Activated T-helper 2 cell treated with anti-CD3 and anti-CD28 coated beads, Interferon-gamma antibody, Interleukin-2, Interleukin-4, amounts not matched to agents 10 μg/mL and 5 μg/mL and 100 μg/mL, durations not matched to agents 14 hours and 24 hours and 36 hours (primary cell): ENCODE data around the gene CAST. TPM values are rescaled to one million over a fixed set of nuclear protein-coding genes. Genes with fewer than 3 reads are reported as not detected.

Experiments used
- DNase-seq: peaks from one replicate; pipeline ENCODE4 v3.0.0; 2021; ENCODE audit warnings: low spot score
- H3K27ac Mint-ChIP-seq: one replicate; pipeline ENCODE4 v1.8.0; 2021; ENCODE audit warnings: mixed read lengths
- H3K27me3 Mint-ChIP-seq: one replicate; pipeline ENCODE4 v1.8.0; 2021; ENCODE audit warnings: low read depth, mixed read lengths
- H3K36me3 Mint-ChIP-seq: one replicate; pipeline ENCODE4 v1.8.0; 2021; ENCODE audit warnings: low read depth, mixed read lengths
- H3K4me1 Mint-ChIP-seq: one replicate; pipeline ENCODE4 v1.8.0; 2021; ENCODE audit warnings: low read depth, mixed read lengths
- H3K4me3 Mint-ChIP-seq: one replicate; pipeline ENCODE4 v1.8.0; 2021; ENCODE audit warnings: low read depth, mild to moderate bottlenecking, moderate library complexity, mixed read lengths
- H3K9me3 Mint-ChIP-seq: one replicate; pipeline ENCODE4 v1.8.0; 2021; ENCODE audit warnings: mixed read lengths
- intact Hi-C: fragments of 100-400 bp; cut with micrococcal nuclease; formaldehyde crosslinking; loops from one replicate; pipeline ENCODE4 v1.15.1; 2023
- total RNA-seq: library from RNA; stranded (reverse); gene quantifications from 2 replicates; pipeline ENCODE4 v1.2.3, GENCODE V29; 2022

Gene CAST
- total RNA-seq, 1 donor from 2014 or later: 110 TPM

- DNase-seq: no peak
- Mint-ChIP-seq H3K4me1 (peaks cover 4% of the 10 kb centered on the region), H3K27ac (no peak overlapping the region), H3K27me3 (no peaks in the 10 kb centered on the region), H3K4me3 (no peak overlapping the region), H3K36me3 (peaks cover 53% of the 10 kb centered on the region), H3K9me3 (no peaks in the 10 kb centered on the region)
- intact Hi-C loops: loop anchor here (5.0 to 10.0 kb wide), 3 partner anchors 117 to 275 kb away; no protein-coding TSS in a partner anchor
Observed at GRCh38 chr5:96750110-96750822, 88.1 kb downstream of the CAST start.

GRCh38 chr5:96751203-96752169 is 89.3 kb downstream of the CAST start:
- Mint-ChIP-seq H3K36me3 (peaks cover 49% of the 10 kb centered on the region), H3K4me3 (no peak overlapping the region), H3K4me1 (no peaks in the 10 kb centered on the region), H3K27me3 (no peaks in the 10 kb centered on the region), H3K9me3 (no peaks in the 10 kb centered on the region), H3K27ac (no peak overlapping the region)
- no peak for DNase-seq
- intact Hi-C loops: loop anchor here (1.0 to 10.0 kb wide), 4 partner anchors 116 to 412 kb away; no protein-coding TSS in a partner anchor

- Mint-ChIP-seq H3K4me1 (no peaks in the 10 kb centered on the region), H3K4me3 (no peak overlapping the region), H3K36me3 (peaks cover 56% of the 10 kb centered on the region), H3K9me3 (no peaks in the 10 kb centered on the region), H3K27me3 (no peaks in the 10 kb centered on the region), H3K27ac (no peak overlapping the region)
- intact Hi-C loops: loop anchor here (1.0 to 10.0 kb wide), 4 partner anchors 115 to 411 kb away; no protein-coding TSS in a partner anchor
- no peak for DNase-seq
Observed at GRCh38 chr5:96752341-96753016, 90.3 kb downstream of the CAST start.

- Mint-ChIP-seq H3K36me3 (peaks cover 55% of the 10 kb centered on the region), H3K9me3 (no peaks in the 10 kb centered on the region)
- intact Hi-C loops: loop anchor here (5.0 to 10.0 kb wide), 3 partner anchors 114 to 272 kb away; no protein-coding TSS in a partner anchor
Observed at GRCh38 chr5:96753017-96753397, 90.8 kb downstream of the CAST start.

GRCh38 chr5:96753848-96754247 is 91.7 kb downstream of the CAST start:
- Mint-ChIP-seq H3K9me3 (no peaks in the 10 kb centered on the region), H3K4me1 (no peaks in the 10 kb centered on the region), H3K27ac (no peak overlapping the region), H3K27me3 (no peaks in the 10 kb centered on the region), H3K36me3 (peaks cover 58% of the 10 kb centered on the region), H3K4me3 (no peak overlapping the region)
- DNase-seq: no peak
- intact Hi-C loops: loop anchor here (5.0 to 10.0 kb wide), 3 partner anchors 113 to 271 kb away; no protein-coding TSS in a partner anchor

More at GRCh38 chr5:96753017-96753397, 90.8 kb downstream of the CAST start:
- no peak for DNase-seq
- H3K4me1 Mint-ChIP-seq: no peaks in the 10 kb centered on the region
- H3K4me3 Mint-ChIP-seq: no peak overlapping the region
- H3K27ac Mint-ChIP-seq: no peak overlapping the region
- H3K27me3 Mint-ChIP-seq: no peaks in the 10 kb centered on the region

- no peaks in the 10 kb centered on the region for H3K27me3 Mint-ChIP-seq
- intact Hi-C loops: loop anchor here (10.0 kb wide), 1 partner anchor 269 kb away; no protein-coding TSS in a partner anchor
- no peak for DNase-seq
- H3K4me3 Mint-ChIP-seq: no peak overlapping the region
- H3K36me3 Mint-ChIP-seq: peaks cover 58% of the 10 kb centered on the region
- H3K9me3 Mint-ChIP-seq: no peaks in the 10 kb centered on the region
- H3K27ac Mint-ChIP-seq: no peak overlapping the region
- H3K4me1 Mint-ChIP-seq: no peaks in the 10 kb centered on the region
Observed at GRCh38 chr5:96755851-96756250, 93.7 kb downstream of the CAST start.

GRCh38 chr5:96756985-96757384 is 94.8 kb downstream of the CAST start:
- Mint-ChIP-seq H3K4me3 (no peak overlapping the region), H3K36me3 (peaks cover 56% of the 10 kb centered on the region), H3K27ac (no peak overlapping the region), H3K4me1 (no peaks in the 10 kb centered on the region), H3K9me3 (no peaks in the 10 kb centered on the region), H3K27me3 (no peaks in the 10 kb centered on the region)
- intact Hi-C loops: loop anchor here (10.0 kb wide), 1 partner anchor 268 kb away; no protein-coding TSS in a partner anchor
- DNase-seq: no peak

- Mint-ChIP-seq H3K9me3 (no peaks in the 10 kb centered on the region), H3K36me3 (peaks cover 60% of the 10 kb centered on the region)
- intact Hi-C loops: loop anchor here (10.0 kb wide), 1 partner anchor 266 kb away; no protein-coding TSS in a partner anchor
Observed at GRCh38 chr5:96758621-96759020, 96.4 kb downstream of the CAST start.

GRCh38 chr5:96761618-96762017 is 99.4 kb downstream of the CAST start:
- intact Hi-C loops: no loop called here

More at GRCh38 chr5:96758621-96759020, 96.4 kb downstream of the CAST start:
- DNase-seq: no peak
- Mint-ChIP-seq H3K4me1 (no peaks in the 10 kb centered on the region), H3K27me3 (no peaks in the 10 kb centered on the region), H3K27ac (peak overlapping the region; percentile 48), H3K4me3 (no peak overlapping the region)

GRCh38 chr5:96763026-96763425 is 100.8 kb downstream of the CAST start:
- H3K9me3 Mint-ChIP-seq: no peaks in the 10 kb centered on the region
- H3K27ac Mint-ChIP-seq: no peak overlapping the region
- H3K36me3 Mint-ChIP-seq: peaks cover 55% of the 10 kb centered on the region
- H3K4me1 Mint-ChIP-seq: no peaks in the 10 kb centered on the region
- intact Hi-C loops: no loop called here
- DNase-seq: no peak
- H3K27me3 Mint-ChIP-seq: no peaks in the 10 kb centered on the region
- H3K4me3 Mint-ChIP-seq: no peak overlapping the region

More at GRCh38 chr5:96761618-96762017, 99.4 kb downstream of the CAST start:
- no peak overlapping the region for H3K27ac Mint-ChIP-seq
- no peaks in the 10 kb centered on the region for H3K9me3 Mint-ChIP-seq
- no peak for DNase-seq
- peaks cover 57% of the 10 kb centered on the region for H3K36me3 Mint-ChIP-seq
- no peak overlapping the region for H3K4me3 Mint-ChIP-seq
- no peaks in the 10 kb centered on the region for H3K27me3 Mint-ChIP-seq
- no peaks in the 10 kb centered on the region for H3K4me1 Mint-ChIP-seq

- intact Hi-C loops: no loop called here
- Mint-ChIP-seq H3K27ac (no peak overlapping the region), H3K4me3 (no peak overlapping the region), H3K9me3 (no peaks in the 10 kb centered on the region), H3K27me3 (no peaks in the 10 kb centered on the region), H3K4me1 (no peaks in the 10 kb centered on the region), H3K36me3 (peaks cover 60% of the 10 kb centered on the region)
- no peak for DNase-seq
Observed at GRCh38 chr5:96765043-96765442, 102.9 kb downstream of the CAST start.

- Mint-ChIP-seq H3K4me1 (peaks cover 10% of the 10 kb centered on the region), H3K36me3 (peaks cover 75% of the 10 kb centered on the region), H3K27me3 (no peaks in the 10 kb centered on the region), H3K9me3 (no peaks in the 10 kb centered on the region), H3K4me3 (no peak overlapping the region), H3K27ac (peak overlapping the region; percentile 36)
- intact Hi-C loops: no loop called here
- no peak for DNase-seq
Observed at GRCh38 chr5:96768708-96769251, 106.6 kb downstream of the CAST start.
